ENCODE measurements around the gene RAB31. TPM values are rescaled to one million over a fixed set of nuclear protein-coding genes. Genes with fewer than 3 reads are reported as not detected.

Gene RAB31
- total RNA-seq (2022; extraction: Qiagen RNA extraction), result 17.3 to 28.0 TPM (median 20.5 TPM) in 5 replicates

GRCh38 chr18:9708057-9708433, at the start of gene RAB31:
TSS of gene RAB31 (plus strand) at chr18:9708301. CDS start at chr18:9708406, 105 bp downstream.

DNA sequence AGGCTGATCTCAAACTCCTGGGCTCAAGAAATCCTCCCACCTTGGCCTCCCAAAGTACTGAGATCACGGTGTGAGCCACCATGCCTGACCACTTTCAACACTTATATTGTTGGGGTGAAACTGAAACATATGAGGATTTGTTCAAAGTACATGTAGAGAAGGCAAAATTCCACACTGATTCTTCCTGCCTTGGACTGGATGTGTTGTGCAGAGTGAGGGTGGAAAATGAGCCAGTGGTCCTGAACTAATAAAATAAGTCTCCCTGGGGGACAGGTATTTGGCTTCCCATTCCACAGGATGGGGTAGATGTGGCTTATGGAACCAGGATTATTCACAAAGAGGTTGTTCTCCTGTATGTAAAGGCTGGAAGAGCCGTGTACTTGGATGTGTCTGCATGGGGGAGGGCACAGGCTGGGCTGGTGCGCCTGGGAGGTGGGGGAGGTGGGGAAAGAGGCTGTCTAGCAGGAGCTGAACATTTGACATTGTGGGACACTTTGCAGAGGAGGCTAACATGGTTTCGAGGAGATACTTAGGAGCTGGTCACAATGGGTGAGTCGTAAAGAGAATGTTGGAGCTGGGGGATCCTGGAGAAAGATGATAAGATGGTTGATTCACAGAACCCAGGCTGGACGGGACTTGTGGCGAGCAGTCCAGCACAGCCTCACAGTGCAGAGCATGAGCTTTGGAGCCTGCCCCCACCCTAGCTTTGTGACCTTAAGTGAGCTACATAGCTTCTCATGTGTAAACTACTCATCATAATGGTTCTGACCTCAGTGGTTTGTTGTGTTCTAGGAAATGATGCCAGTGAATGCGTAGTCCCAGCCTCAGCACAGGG, 177.3 kb downstream of the RAB31 start, which contains the start of gene TXNDC2:
TXNDC2 (plus strand) TSS at position 804 of the 835 bp plus-strand sequence. CDS start 708 bp downstream, outside the sequence.

Other genes starting within 250 kb of the RAB31 start
- gene RALBP1, start 232.8 kb upstream of the RAB31 start, total RNA-seq (2022; extraction: Qiagen RNA extraction), result 25.1 to 31.0 TPM (median 29.6 TPM) in 5 replicates
- gene PPP4R1, start 93.7 kb upstream of the RAB31 start, total RNA-seq (2022; extraction: Qiagen RNA extraction), result 34.7 to 45.0 TPM (median 41.7 TPM) in 5 replicates
- gene TXNDC2, start 177.7 kb downstream of the RAB31 start, total RNA-seq (2022; extraction: Qiagen RNA extraction), result 0.07 to 0.14 TPM (median 0.12 TPM) in 5 replicates
- 146 to 184 TPM (median 168 TPM) in 5 replicates for gene VAPA, start 205.7 kb downstream of the RAB31 start, total RNA-seq (2022; extraction: Qiagen RNA extraction)